ENCODE results near the gene TMEM235.

DNA sequence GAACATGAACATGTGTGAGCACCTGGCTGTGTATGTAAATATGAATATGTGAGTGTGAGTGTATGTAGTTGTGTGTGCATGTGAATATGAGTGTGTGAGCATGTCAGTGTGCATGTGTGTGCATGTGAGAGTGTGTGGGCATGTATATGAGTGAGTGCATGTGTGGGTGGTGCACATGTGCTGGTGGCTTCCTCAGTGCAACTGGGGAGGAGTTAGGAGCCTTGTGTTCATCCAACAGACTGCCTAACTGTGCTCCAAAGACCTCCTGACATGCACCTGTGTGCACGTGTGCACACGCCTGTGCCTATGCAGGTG, 1.4 kb downstream of the TMEM235 start:
- TF ChIP-seq, protein P1, sequence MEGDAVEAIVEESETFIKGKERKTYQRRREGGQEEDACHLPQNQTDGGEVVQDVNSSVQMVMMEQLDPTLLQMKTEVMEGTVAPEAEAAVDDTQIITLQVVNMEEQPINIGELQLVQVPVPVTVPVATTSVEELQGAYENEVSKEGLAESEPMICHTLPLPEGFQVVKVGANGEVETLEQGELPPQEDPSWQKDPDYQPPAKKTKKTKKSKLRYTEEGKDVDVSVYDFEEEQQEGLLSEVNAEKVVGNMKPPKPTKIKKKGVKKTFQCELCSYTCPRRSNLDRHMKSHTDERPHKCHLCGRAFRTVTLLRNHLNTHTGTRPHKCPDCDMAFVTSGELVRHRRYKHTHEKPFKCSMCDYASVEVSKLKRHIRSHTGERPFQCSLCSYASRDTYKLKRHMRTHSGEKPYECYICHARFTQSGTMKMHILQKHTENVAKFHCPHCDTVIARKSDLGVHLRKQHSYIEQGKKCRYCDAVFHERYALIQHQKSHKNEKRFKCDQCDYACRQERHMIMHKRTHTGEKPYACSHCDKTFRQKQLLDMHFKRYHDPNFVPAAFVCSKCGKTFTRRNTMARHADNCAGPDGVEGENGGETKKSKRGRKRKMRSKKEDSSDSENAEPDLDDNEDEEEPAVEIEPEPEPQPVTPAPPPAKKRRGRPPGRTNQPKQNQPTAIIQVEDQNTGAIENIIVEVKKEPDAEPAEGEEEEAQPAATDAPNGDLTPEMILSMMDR (IDR thresholded peaks at IDR 0.05) = no peak
- no peak for TF ChIP-seq JUND (IDR thresholded peaks at IDR 0.05)
- no peak for TF ChIP-seq EZH2phosphoT487 (IDR thresholded peaks at IDR 0.05; ENCODE audit: borderline replicate concordance, low read depth)
- TF ChIP-seq, protein P2, sequence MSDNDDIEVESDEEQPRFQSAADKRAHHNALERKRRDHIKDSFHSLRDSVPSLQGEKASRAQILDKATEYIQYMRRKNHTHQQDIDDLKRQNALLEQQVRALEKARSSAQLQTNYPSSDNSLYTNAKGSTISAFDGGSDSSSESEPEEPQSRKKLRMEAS (IDR thresholded peaks at IDR 0.05; ENCODE audit: low read depth) = no peak
- TF ChIP-seq TAF1 (IDR thresholded peaks at IDR 0.05; ENCODE audit: borderline replicate concordance, low read depth, low read length) = no peak

All from SK-N-SH (cell line).